ENCODE measurements around the gene PRSS33. TPM values are rescaled to one million over a fixed set of nuclear protein-coding genes. Genes with fewer than 3 reads are reported as not detected.
A peak's percentile ranks its signal among the peaks of the same experiment; 100 is the strongest.

PRSS33 gene
- total RNA-seq, 4 donors from 2014 or later, result not detected

DNA sequence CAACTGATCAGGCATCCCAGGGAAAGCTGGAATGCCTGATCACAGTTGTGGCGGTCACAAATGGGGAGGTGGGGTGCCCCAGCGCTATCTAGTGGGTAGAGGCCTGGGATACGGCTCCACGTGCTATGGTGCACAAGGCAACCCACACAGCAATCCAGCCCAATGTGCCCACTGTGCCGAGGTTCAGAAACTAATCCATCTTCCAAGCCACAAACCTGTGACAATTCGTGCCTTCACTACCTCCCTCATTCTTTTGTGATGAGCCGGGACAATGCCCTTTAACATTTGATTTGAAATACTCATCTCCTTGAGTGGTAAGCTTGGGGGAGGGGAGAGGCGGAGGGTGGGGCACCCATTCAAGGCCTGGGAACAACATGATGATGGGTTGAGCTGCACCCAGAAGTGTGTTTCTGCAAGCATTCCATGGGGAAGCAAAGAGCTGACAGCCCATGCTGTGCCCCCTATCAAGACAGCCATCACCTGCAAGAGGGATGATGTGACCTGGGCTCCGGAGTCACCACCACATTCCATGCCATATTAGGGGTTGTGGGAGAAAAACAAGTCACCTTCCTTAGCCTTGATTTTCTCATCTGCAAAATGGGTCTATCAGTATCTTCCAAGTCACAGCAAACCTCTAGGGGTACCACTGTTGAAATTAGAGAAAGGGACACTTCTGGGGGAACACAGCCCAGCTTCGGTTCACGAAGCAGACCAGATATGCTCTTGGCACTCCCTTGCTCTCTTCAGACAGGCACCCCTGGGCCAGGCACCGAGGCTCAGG is 14.0 kb downstream of the PRSS33 start:
- no peak for TF ChIP-seq EP300 (IDR thresholded peaks at IDR 0.05)
- TF ChIP-seq, protein P1, sequence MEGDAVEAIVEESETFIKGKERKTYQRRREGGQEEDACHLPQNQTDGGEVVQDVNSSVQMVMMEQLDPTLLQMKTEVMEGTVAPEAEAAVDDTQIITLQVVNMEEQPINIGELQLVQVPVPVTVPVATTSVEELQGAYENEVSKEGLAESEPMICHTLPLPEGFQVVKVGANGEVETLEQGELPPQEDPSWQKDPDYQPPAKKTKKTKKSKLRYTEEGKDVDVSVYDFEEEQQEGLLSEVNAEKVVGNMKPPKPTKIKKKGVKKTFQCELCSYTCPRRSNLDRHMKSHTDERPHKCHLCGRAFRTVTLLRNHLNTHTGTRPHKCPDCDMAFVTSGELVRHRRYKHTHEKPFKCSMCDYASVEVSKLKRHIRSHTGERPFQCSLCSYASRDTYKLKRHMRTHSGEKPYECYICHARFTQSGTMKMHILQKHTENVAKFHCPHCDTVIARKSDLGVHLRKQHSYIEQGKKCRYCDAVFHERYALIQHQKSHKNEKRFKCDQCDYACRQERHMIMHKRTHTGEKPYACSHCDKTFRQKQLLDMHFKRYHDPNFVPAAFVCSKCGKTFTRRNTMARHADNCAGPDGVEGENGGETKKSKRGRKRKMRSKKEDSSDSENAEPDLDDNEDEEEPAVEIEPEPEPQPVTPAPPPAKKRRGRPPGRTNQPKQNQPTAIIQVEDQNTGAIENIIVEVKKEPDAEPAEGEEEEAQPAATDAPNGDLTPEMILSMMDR (IDR thresholded peaks at IDR 0.05), result no peak
- no peaks in the 10 kb centered on the region for H3K9me3 ChIP-seq
- DNase-seq (ENCODE audit: low spot score in 2 of 2), result no peak
- H3K4me3 ChIP-seq, result no peak overlapping the region
- WGBS, 2 donors, result 70 to 72% methylated on average over 11 to 12 of the region's 12 CpGs
- H3K36me3 ChIP-seq, result peaks cover 5 to 62% (median 35%) of the 10 kb centered on the region in 3 donors
- peak overlapping the region; percentile 3 to 100 (median 68) for H3K27ac ChIP-seq
- H3K27me3 ChIP-seq, result no peaks in the 10 kb centered on the region
- peaks cover 0 to 84% (median 32%) of the 10 kb centered on the region in 4 donors for H3K4me1 ChIP-seq

DNA sequence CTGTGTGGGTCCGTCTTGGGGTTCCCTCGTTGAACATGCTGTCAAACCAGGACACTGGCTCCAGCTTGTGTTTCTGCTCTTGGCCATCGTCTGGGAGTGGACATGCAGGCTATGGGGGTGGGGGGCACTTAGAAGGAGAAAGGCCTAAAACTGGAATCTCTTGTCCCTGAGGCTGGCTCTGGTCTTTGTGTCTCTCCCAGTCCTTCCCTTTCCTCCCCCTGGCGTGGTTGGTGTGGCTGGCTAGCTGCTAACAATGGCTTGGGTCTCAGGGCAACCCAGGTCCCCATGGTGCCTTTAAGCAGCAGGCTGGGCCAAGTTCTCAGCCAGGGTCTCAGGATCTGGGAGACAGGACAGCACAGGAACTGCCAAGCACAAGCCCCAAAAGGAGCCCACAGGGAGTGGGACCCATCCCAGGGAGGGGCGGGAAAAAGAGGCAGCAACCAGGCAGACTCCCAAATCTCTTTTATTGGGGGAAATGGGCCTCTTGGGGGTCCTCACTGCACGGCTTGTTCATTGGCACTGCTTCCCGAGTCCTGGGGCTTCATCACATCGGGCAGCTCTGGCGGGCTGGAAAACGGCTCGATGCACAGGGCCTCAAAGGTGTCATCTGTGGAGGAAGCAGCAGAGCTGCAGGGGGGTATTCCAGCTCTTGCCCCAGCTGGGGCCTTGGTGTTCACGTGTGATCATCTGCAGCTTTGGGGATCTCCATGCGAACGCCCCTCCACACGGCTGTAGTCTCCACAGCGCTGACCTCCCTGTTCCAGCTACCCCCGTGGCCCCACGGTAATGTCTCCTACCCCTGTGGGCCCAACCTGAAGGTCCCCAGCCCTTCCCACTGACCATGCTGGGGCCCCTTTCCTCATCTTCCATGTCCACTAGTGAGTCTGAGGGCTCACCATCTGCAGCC is 15.6 kb downstream of the PRSS33 start:
- Histone ChIP-seq H3K27me3 (no peaks in the 10 kb centered on the region), H3K36me3 (peaks cover 5 to 79% (median 47%) of the 10 kb centered on the region in 3 donors), H3K27ac (peak overlapping the region; percentile 68 to 100 (median 82)), H3K4me3 (no peak overlapping the region), H3K9me3 (no peaks in the 10 kb centered on the region), H3K4me1 (peaks cover 0 to 97% (median 33%) of the 10 kb centered on the region in 4 donors)
- WGBS, 2 donors, result 58 to 64% methylated on average over 18 of the region's 18 CpGs
- no peak for DNase-seq (ENCODE audit: low spot score in 2 of 2)
- TF ChIP-seq, protein P1 (IDR thresholded peaks at IDR 0.05), result no peak
- no peak for TF ChIP-seq POLR2A (IDR thresholded peaks at IDR 0.05)
- TF ChIP-seq EP300 (IDR thresholded peaks at IDR 0.05), result no peak

DNA sequence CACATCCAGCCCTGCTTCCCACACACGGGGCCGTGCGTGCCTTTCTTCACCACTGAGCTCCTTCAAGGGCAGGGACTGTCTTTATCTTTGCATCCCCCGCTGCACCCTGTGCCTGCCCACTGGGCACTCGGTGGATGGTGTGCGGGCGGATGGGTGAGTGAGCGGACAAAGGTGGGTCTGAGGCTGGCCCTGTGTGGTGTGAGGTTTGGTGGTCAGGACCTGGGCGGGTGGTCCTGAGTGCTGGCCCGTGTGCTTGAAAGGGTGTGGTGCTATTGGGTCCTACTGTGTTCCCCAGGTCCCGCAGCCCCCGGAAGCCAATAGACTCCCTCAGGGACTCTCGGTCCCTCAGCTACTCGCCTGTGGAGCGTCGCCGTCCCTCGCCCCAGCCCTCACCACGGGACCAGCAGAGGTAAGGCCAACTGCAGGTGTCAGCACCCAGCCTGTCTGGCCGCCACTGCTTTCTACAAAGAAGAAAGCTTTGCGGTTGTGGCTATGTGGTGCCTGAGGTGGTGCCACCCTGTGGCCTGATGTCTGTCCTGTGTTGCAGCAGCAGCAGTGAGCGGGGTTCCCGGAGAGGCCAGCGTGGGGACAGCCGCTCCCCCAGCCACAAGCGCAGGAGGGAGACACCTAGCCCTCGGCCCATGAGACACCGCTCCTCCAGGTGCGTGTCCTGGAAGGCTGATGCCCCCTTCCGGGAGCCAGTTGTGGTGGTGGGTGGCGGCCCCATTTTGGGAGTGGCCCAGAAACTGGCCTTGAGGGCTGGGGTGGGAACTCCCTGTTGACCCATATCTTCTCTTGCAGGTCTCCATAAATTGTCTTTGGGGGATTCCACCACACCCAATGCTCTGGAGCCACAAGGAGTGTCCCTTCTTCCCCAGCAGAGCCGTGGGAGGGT is 17.1 kb downstream of the PRSS33 start:
- WGBS, 2 donors, result 77 to 79% methylated on average over 28 to 32 of the region's 32 CpGs
- TF ChIP-seq, protein P1 (IDR thresholded peaks at IDR 0.05), result no peak
- no peak for TF ChIP-seq EP300 (IDR thresholded peaks at IDR 0.05)
- TF ChIP-seq POLR2A (IDR thresholded peaks at IDR 0.05), result no peak
- Histone ChIP-seq H3K36me3 (peaks cover 8 to 93% (median 55%) of the 10 kb centered on the region in 3 donors), H3K27me3 (no peaks in the 10 kb centered on the region), H3K9me3 (no peaks in the 10 kb centered on the region), H3K4me1 (peaks cover 0 to 91% (median 23%) of the 10 kb centered on the region in 4 donors), H3K4me3 (peak overlapping the region in 1 of 4 donors; percentile 10), H3K27ac (peak overlapping the region; percentile 68 to 100 (median 82))
- no peak for DNase-seq (ENCODE audit: low spot score in 2 of 2)

DNA sequence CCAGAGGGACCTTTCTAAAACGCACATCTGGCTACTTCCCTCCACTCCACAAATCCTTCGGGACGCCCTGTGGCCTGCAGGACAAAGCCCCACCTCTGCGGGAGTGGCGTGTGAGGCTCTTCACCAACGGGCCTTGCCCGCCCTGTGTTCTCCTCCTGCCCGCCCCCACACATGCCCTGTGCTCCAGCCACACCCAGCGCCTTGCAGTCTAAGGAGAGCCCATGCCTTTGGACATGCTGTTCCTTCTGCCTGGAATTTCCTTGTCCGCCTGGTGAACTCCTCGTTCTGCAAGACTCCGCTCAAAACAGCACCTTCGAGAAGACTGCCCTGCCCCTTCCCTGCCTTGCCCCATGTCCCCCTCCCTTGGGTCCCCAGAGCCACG is 17.7 kb downstream of the PRSS33 start:
- H3K27ac ChIP-seq, result peak overlapping the region; percentile 73 to 100 (median 82)
- H3K4me1 ChIP-seq, result peaks cover 0 to 85% (median 18%) of the 10 kb centered on the region in 4 donors
- DNase-seq (ENCODE audit: low spot score in 2 of 2), result peak; percentile 71 to 79
- WGBS, 2 donors, result 61 to 69% methylated on average over 14 of the region's 14 CpGs
- no peaks in the 10 kb centered on the region for H3K27me3 ChIP-seq
- H3K4me3 ChIP-seq, result peak overlapping the region in 1 of 4 donors; percentile 10
- TF ChIP-seq, protein P1 (IDR thresholded peaks at IDR 0.05), result no peak
- peak in 1 of 2 donors; percentile 81 for TF ChIP-seq EP300 (IDR thresholded peaks at IDR 0.05)
- peaks cover 8 to 96% (median 61%) of the 10 kb centered on the region in 3 donors for H3K36me3 ChIP-seq
- H3K9me3 ChIP-seq, result no peaks in the 10 kb centered on the region
